T-helper 2 cell treated with Interferon-gamma antibody and Interleukin-4, amounts not matched to agents 100 ng/mL and 5 ng/mL, for 36 hours (primary cell): ENCODE results near the gene TRIP10. TPM values are rescaled to one million over a fixed set of nuclear protein-coding genes. Genes with fewer than 3 reads are reported as not detected.

ENCODE experiments used
- intact Hi-C: fragments of 100-400 bp; cut with micrococcal nuclease; formaldehyde crosslinking; loops from one replicate; pipeline ENCODE4 v1.15.1; 2023
- total RNA-seq: library from RNA; stranded (reverse); gene quantifications from 2 replicates; pipeline ENCODE4 v1.2.3, GENCODE V29; 2022

TRIP10 gene
- total RNA-seq, 1 donor from 2014 or later, result 13.7 TPM

GRCh38 chr19:6724631-6725492 is 14.6 kb upstream of the TRIP10 start:
- intact Hi-C loops, result no loop called here

- intact Hi-C loops, result no loop called here
Observed at GRCh38 chr19:6725513-6726231, 13.8 kb upstream of the TRIP10 start.

- intact Hi-C loops, result no loop called here
Observed at GRCh38 chr19:6728346-6728745, 11.1 kb upstream of the TRIP10 start.

GRCh38 chr19:6729573-6730152 is 9.8 kb upstream of the TRIP10 start:
- intact Hi-C loops, result no loop called here

- intact Hi-C loops, result no loop called here
Observed at GRCh38 chr19:6730153-6730804, 9.2 kb upstream of the TRIP10 start.

GRCh38 chr19:6730941-6731670 is 8.4 kb upstream of the TRIP10 start:
- intact Hi-C loops, result no loop called here

GRCh38 chr19:6731822-6732221 is 7.7 kb upstream of the TRIP10 start:
- intact Hi-C loops, result no loop called here

- intact Hi-C loops, result no loop called here
Observed at GRCh38 chr19:6732803-6733337, 6.6 kb upstream of the TRIP10 start.

GRCh38 chr19:6733338-6734095 is 6.0 kb upstream of the TRIP10 start:
- intact Hi-C loops, result no loop called here

- intact Hi-C loops, result no loop called here
Observed at GRCh38 chr19:6734096-6734696, 5.3 kb upstream of the TRIP10 start.

GRCh38 chr19:6735181-6735911 is 4.1 kb upstream of the TRIP10 start:
- intact Hi-C loops, result loop anchor here (5.0 kb wide), 2 partner anchors 67 to 203 kb away; partner anchors contain the start of gene TNFSF9

- intact Hi-C loops, result loop anchor here (1.0 to 5.0 kb wide), 3 partner anchors 66 to 204 kb away; partner anchors contain the start of gene TNFSF9
Observed at GRCh38 chr19:6736169-6736916, 3.1 kb upstream of the TRIP10 start.

GRCh38 chr19:6736917-6737283 is 2.6 kb upstream of the TRIP10 start:
- intact Hi-C loops, result loop anchor here (1.0 to 5.0 kb wide), 7 partner anchors 16 to 312 kb away; partner anchors contain the start of gene TNFSF9

- intact Hi-C loops, result loop anchor here (1.0 to 5.0 kb wide), 6 partner anchors 16 to 312 kb away; partner anchors contain the start of gene TNFSF9
Observed at GRCh38 chr19:6737284-6737872, 2.1 kb upstream of the TRIP10 start, which contains the start of gene GPR108. Gene GPR108 (minus strand): TSS chr19:6737580. CDS start chr19:6737576, 4 bp downstream.

GRCh38 chr19:6737873-6738786 is 1.4 kb upstream of the TRIP10 start:
- intact Hi-C loops, result loop anchor here (1.0 to 5.0 kb wide), 8 partner anchors 15 to 313 kb away; partner anchors contain the start of genes TNFSF9 and VAV1

GRCh38 chr19:6738787-6739389 is 592 bp upstream of the TRIP10 start:
- intact Hi-C loops, result loop anchor here (1.0 to 5.0 kb wide), 5 partner anchors 28 to 207 kb away; partner anchors contain the start of genes SH2D3A, TNFSF9 and VAV1
